GM23338 (cell line): ENCODE data around the gene USP49.

Source experiments
- CREB1 ChIP-seq: fragments of 250-450 bp; sonication (Bioruptor Pico); IDR thresholded peaks from 2 replicates; pipeline ENCODE4 v1.5.0; 2020; ENCODE audit warnings: low read depth, mild to moderate bottlenecking, moderate library complexity
- CTCF ChIP-seq, 2 experiments: fragments of 200-600 bp in 1 of 2; sonication (generic) in 1 of 2; conservative IDR thresholded peaks; 2 replicates each; pipeline versions ENCODE4 v1.5.1 to v1.6.1; 2016 to 2017; ENCODE audit warnings: antibody characterized with exemption in 2 of 2, low read depth in 2 of 2, mild to moderate bottlenecking in 2 of 2, moderate library complexity in 1 of 2
- ETS1 ChIP-seq: IDR thresholded peaks from 2 replicates; pipeline ENCODE4 v1.6.1; 2016; ENCODE audit warnings: antibody characterized with exemption
- EZH2 ChIP-seq: fragments of 200-600 bp; sonication (generic); IDR thresholded peaks from one replicate; pipeline ENCODE4 v1.8.0; 2017; ENCODE audit warnings: antibody characterized with exemption, mild to moderate bottlenecking, low read depth; ENCODE audit not compliant: unreplicated experiment
- EZH2phosphoT487 ChIP-seq: fragments of 200-600 bp; sonication (generic); IDR thresholded peaks from one replicate; pipeline ENCODE4 v1.8.1; 2018; ENCODE audit warnings: antibody characterized with exemption; ENCODE audit not compliant: unreplicated experiment
- NANOG ChIP-seq: IDR thresholded peaks from 2 replicates; pipeline ENCODE4 v1.6.1; 2016; ENCODE audit warnings: antibody characterized with exemption, borderline replicate concordance
- POLR2AphosphoS5 ChIP-seq: IDR thresholded peaks from 2 replicates; pipeline ENCODE4 v1.6.1; 2016; ENCODE audit warnings: antibody characterized with exemption, low read depth
- STAT1 ChIP-seq: IDR thresholded peaks from one replicate; pipeline ENCODE4 v1.6.1; 2016; ENCODE audit warnings: antibody characterized with exemption; ENCODE audit not compliant: unreplicated experiment
- ZNF331 ChIP-seq: fragments of 250-450 bp; sonication (Bioruptor Pico); IDR thresholded peaks from 2 replicates; pipeline ENCODE4 v1.5.0; 2020; ENCODE audit warnings: low read depth, mild to moderate bottlenecking, moderate library complexity
- TF ChIP-seq, protein P1 (sequence below): IDR thresholded peaks from one replicate; pipeline ENCODE4 v1.6.1; 2018; ENCODE audit warnings: antibody characterized with exemption; ENCODE audit not compliant: unreplicated experiment

GRCh38 chr6:41884957-41885356, 10.2 kb downstream of the USP49 start:
- TF ChIP-seq CTCF (conservative IDR thresholded peaks at IDR 0.05; ENCODE audit: low read depth in 2 of 2) (no peak), EZH2 (no peak), POLR2AphosphoS5 (no peak), ETS1 (no peak), EZH2phosphoT487 (no peak), CREB1 (no peak), STAT1 (no peak), ZNF331 (CRISPR knock-in tag) (no peak), NANOG (no peak)
- TF ChIP-seq, protein P1, sequence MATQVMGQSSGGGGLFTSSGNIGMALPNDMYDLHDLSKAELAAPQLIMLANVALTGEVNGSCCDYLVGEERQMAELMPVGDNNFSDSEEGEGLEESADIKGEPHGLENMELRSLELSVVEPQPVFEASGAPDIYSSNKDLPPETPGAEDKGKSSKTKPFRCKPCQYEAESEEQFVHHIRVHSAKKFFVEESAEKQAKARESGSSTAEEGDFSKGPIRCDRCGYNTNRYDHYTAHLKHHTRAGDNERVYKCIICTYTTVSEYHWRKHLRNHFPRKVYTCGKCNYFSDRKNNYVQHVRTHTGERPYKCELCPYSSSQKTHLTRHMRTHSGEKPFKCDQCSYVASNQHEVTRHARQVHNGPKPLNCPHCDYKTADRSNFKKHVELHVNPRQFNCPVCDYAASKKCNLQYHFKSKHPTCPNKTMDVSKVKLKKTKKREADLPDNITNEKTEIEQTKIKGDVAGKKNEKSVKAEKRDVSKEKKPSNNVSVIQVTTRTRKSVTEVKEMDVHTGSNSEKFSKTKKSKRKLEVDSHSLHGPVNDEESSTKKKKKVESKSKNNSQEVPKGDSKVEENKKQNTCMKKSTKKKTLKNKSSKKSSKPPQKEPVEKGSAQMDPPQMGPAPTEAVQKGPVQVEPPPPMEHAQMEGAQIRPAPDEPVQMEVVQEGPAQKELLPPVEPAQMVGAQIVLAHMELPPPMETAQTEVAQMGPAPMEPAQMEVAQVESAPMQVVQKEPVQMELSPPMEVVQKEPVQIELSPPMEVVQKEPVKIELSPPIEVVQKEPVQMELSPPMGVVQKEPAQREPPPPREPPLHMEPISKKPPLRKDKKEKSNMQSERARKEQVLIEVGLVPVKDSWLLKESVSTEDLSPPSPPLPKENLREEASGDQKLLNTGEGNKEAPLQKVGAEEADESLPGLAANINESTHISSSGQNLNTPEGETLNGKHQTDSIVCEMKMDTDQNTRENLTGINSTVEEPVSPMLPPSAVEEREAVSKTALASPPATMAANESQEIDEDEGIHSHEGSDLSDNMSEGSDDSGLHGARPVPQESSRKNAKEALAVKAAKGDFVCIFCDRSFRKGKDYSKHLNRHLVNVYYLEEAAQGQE, result no peak
